NOMO-1 treated with dmso at 0.1 percent for 144 hours (cell line): ENCODE results near the gene TMPRSS11A.

Source experiments
- DNase-seq: peaks from one replicate; lab custom pipeline; 2025; ENCODE audit not compliant: unreplicated experiment; lab: John Stamatoyannopoulos, UW

Gene TMPRSS11A

GRCh38 chr4:67963356-67963755 lies at the start of gene TMPRSS11A:
TMPRSS11A (minus strand) TSS chr4:67963493; CDS start chr4:67963393, 100 bp downstream.
- DNase-seq: no peak

- DNase-seq: no peak
Measured at GRCh38 chr4:68011684-68012083, 48.4 kb upstream of the TMPRSS11A start.

- DNase-seq: no peak
Measured at GRCh38 chr4:68002906-68003305, 39.6 kb upstream of the TMPRSS11A start.

- DNase-seq: no peak
Measured at GRCh38 chr4:67996127-67996526, 32.8 kb upstream of the TMPRSS11A start.

- no peak for DNase-seq
Measured at GRCh38 chr4:67988991-67989390, 25.7 kb upstream of the TMPRSS11A start.

DNA sequence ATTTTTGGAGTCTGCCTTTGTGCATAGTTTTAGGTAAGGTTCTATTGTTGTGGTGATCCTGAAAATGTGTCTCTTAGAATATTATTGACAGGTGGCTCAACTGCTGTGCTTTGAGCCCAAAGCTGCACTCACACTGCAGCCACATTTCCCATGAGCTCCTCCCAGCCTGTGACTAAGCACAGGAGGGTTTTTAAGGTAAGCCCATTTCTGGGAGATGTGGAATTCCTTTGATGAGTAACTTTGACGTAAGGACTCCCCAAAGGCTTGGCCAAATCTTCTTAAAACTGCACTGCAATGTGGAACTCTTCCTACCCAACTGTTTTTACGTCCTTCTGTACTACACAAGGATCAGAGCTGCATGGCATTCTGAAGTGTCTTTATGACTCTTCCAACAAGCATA lies 20.0 kb upstream of the TMPRSS11A start:
- DNase-seq: no peak

- no peak for DNase-seq
Measured at GRCh38 chr4:67980512-67980911, 17.2 kb upstream of the TMPRSS11A start.

- DNase-seq: no peak
Measured at GRCh38 chr4:67973608-67974007, 10.3 kb upstream of the TMPRSS11A start.

DNA sequence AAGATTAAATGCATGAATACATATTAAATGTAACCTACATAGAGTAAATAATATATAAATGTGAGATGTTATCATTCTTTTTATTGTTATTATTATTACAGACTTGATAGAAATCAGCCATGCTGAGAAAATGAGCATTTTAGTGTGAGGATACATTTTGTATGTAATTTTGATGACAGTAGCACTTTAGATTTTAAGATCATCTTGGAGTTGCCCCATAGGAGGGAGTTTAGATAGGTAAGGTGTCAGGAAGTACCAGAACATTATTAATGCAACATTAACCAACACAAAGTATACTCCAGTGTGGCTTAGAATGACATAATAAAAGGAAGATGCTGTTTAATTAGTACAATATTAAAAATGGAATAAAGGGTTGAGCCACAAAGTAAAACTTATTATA lies 8.4 kb downstream of the TMPRSS11A start:
- DNase-seq: no peak

DNA sequence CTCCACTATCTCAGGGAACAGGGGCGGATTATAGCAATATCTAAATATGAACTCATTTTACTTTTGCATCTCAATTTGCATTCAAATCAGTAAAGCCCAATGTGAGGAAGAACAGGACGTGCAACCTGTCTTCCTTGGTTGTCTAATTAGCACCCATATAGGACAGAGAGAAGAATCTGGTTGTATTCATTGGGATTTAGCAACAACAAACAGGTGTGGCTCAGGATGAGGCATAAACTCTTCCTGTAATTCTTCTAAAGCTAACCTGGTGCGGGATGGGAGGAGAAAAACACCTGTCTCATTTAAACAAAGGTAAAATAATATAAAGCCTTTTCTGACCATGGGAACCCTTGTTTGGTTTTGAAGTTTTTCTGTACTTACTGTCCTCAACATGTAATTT lies 22.2 kb downstream of the TMPRSS11A start:
- no peak for DNase-seq

GRCh38 chr4:67940506-67940905 lies 22.8 kb downstream of the TMPRSS11A start:
- no peak for DNase-seq

DNA sequence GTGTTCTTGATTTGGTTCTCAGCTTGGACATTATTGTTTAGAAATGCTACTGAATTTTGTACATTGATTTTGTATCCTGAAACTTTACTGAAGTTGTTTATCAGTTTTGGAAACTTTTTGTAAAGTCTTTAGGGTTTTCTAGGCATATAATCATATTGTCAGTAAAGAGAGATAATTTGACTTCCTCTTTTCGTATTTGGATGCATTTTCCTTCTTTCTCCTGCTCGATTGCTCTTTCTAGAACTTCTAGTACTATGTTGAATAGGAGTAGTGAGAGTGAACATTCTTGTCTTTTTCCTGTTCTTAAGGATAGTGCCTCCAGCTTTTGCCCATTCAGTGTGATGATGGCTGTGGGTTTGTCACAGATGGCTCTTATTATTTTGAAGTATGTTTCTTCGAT lies 24.1 kb downstream of the TMPRSS11A start:
- no peak for DNase-seq

GRCh38 chr4:67935888-67936287 lies 27.4 kb downstream of the TMPRSS11A start:
- no peak for DNase-seq

GRCh38 chr4:67934628-67935027 lies 28.7 kb downstream of the TMPRSS11A start:
- DNase-seq: no peak

- DNase-seq: no peak
Measured at GRCh38 chr4:67933755-67934154, 29.5 kb downstream of the TMPRSS11A start.

DNA sequence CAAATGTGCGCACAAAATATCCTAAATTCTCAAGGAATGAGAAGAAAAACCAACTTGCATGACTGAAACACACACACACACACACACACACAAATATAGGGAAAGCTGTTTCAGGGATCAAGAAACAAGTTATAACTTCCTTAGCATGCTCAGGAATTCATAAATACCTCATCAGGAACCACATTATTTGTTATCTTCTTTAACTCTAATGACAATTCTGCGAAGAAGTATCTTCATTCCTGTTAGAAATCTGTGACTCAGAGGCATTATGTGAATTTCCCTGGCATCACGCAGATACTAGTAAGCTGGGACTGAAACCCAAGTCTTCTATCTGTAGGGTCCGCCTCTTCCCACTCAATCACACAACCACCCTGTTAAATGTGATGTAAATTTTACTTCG lies 30.3 kb downstream of the TMPRSS11A start:
- DNase-seq: no peak

GRCh38 chr4:67931256-67931655 lies 32.0 kb downstream of the TMPRSS11A start:
- no peak for DNase-seq

DNA sequence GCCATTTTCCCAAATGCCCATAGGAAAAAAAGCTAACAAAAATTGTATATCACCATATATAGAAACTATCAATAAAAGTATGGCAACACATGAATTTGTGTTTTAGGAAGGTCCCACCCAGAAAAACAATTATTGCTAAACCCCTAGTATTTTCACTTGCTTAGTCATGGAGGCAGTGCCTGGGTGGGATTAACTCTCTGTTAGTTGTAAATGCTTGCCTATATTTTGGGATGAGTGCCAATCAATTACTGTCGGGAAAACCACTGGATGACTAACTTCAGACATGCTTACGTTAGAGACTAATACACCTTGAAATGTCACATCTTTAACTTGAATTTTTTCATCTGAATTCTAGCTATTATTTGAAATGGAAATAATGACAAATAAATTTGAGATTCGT lies 33.9 kb downstream of the TMPRSS11A start:
- DNase-seq: no peak

GRCh38 chr4:67928546-67928945 lies 34.7 kb downstream of the TMPRSS11A start:
- DNase-seq: no peak

- DNase-seq: no peak
Measured at GRCh38 chr4:67927251-67927650, 36.0 kb downstream of the TMPRSS11A start.

GRCh38 chr4:67926485-67926884 lies 36.8 kb downstream of the TMPRSS11A start:
- no peak for DNase-seq

DNA sequence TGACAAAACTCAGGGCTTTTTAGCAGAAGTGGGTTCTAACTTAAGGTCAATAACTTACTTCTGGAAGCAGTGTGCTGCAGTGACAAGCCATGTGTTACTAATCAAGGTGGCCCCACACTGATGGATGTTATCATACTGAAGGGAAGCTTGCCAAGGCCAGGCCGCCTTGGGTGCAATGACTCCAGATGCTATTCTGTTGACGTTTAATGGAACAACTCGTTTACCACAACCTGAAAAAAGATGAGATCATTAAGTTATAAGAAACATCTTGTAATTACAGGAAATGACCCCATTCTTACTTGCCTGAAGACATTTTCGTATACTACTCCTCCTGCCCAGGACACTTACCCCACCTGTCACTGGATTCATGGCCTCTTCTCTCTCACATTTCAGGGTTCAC lies 40.6 kb downstream of the TMPRSS11A start:
- DNase-seq: no peak

- DNase-seq: no peak
Measured at GRCh38 chr4:67918428-67918827, 44.9 kb downstream of the TMPRSS11A start.

DNA sequence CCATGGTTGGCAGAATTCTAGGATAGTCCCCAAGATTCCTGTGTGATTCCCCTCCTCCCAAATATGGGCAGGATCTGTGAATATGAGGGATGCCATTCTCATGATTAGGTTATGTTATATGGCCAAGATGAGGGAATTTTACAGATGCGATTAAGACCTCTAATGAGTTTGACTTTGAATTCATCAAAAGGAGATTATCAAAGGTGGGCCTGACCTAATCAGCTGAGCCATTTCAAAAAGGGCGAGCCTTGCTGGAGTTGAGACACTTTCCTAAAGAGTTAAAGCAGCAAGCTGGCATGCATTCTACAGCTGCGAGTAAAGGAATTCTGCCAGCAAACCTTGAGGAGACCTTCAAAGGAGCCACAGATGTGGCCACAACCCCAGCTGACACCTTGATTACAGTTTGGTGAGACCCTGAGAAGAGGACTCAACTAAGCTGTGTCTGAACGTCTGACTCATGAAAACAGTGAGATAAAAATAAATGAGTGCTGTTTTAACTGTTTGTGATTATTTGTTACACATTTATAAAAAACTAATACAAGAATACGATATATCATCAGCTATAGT lies 47.8 kb downstream of the TMPRSS11A start:
- DNase-seq: no peak
